ENCODE results near the gene CCL14. TPM values are rescaled to one million over a fixed set of nuclear protein-coding genes. Genes with fewer than 3 reads are reported as not detected.

Gene CCL14
- polyA plus RNA-seq, 1 donor (not counting 4 experiments of a cell fraction or from before 2014, with no cell fraction given), result not detected

- no peak overlapping the region for H2AFZ ChIP-seq (ENCODE audit: control insufficient read depth, low read length)
- H3K4me3 ChIP-seq (ENCODE audit: control insufficient read depth in 2 of 3, extremely low read depth in 1 of 3, insufficient read depth in 2 of 3, low read depth in 1 of 3, low read length in 3 of 3), result no peak overlapping the region
- FAIRE-seq (no peak), DNase-seq (ENCODE audit: low read depth, low spot score) (no peak)
- H3K79me2 ChIP-seq (ENCODE audit: control insufficient read depth, insufficient read depth, low read length), result no peaks in the 10 kb centered on the region
- dilution Hi-C loops (cut with MboI; ENCODE audit: extremely low pct_ligation_motif_present, low sequenced_read_pairs), result no loop called here
- H3K9me1 ChIP-seq (ENCODE audit: control insufficient read depth, extremely low read depth, insufficient read depth, low read length), result no peaks in the 10 kb centered on the region
- no peak for TF ChIP-seq EZH2 (IDR thresholded peaks at IDR 0.05; ENCODE audit: low read length)
- no peak for TF ChIP-seq CTCF (optimal IDR thresholded peaks at IDR 0.05 in 1 of 3, IDR thresholded peaks at IDR 0.05 in 1 of 3, conservative IDR thresholded peaks at IDR 0.05 in 1 of 3; ENCODE audit: extremely low read depth in 1 of 3, insufficient read depth in 2 of 3, low read length in 3 of 3)
- peaks cover 3% of the 10 kb centered on the region for H3K27me3 ChIP-seq (ENCODE audit: control insufficient read depth, extremely low read depth, insufficient read depth, low read length)
- no peak overlapping the region for H3K9ac ChIP-seq (ENCODE audit: control insufficient read depth, extremely low read depth, insufficient read depth, low read length)
- H3K27ac ChIP-seq (ENCODE audit: control insufficient read depth, insufficient read depth, low read length), result no peak overlapping the region
- no peaks in the 10 kb centered on the region for H3K9me3 ChIP-seq (ENCODE audit: control insufficient read depth, low read depth, low read length)
- no peaks in the 10 kb centered on the region for H4K20me1 ChIP-seq (ENCODE audit: control insufficient read depth, extremely low read depth, insufficient read depth, low read length)
- no peaks in the 10 kb centered on the region for H3K4me1 ChIP-seq (ENCODE audit: control insufficient read depth, extremely low read depth, insufficient read depth, low read length)
- H3K36me3 ChIP-seq (ENCODE audit: control insufficient read depth in 2 of 2, extremely low read depth in 1 of 2, insufficient read depth in 2 of 2, low read length in 2 of 2), result no peaks in the 10 kb centered on the region
- no peak overlapping the region for H3K4me2 ChIP-seq (ENCODE audit: control insufficient read depth, extremely low read depth, insufficient read depth, low read depth, low read length)
These were observed 22.9 kb downstream of the CCL14 start for GRCh38 chr17:35963663-35964062.

- dilution Hi-C loops (cut with MboI; ENCODE audit: extremely low pct_ligation_motif_present, low sequenced_read_pairs), result no loop called here
- H3K27ac ChIP-seq (ENCODE audit: control insufficient read depth, insufficient read depth, low read length), result no peak overlapping the region
- FAIRE-seq, result no peak
These were observed 32.8 kb downstream of the CCL14 start for GRCh38 chr17:35953720-35954119.

More at GRCh38 chr17:35953720-35954119, 32.8 kb downstream of the CCL14 start:
- Histone ChIP-seq H3K9me1 (ENCODE audit: control insufficient read depth, extremely low read depth, insufficient read depth, low read length) (no peaks in the 10 kb centered on the region), H3K9ac (ENCODE audit: control insufficient read depth, extremely low read depth, insufficient read depth, low read length) (no peak overlapping the region), H3K4me3 (ENCODE audit: control insufficient read depth in 2 of 3, extremely low read depth in 1 of 3, insufficient read depth in 2 of 3, low read depth in 1 of 3, low read length in 3 of 3) (no peak overlapping the region), H2AFZ (ENCODE audit: control insufficient read depth, low read length) (no peak overlapping the region), H3K4me2 (ENCODE audit: control insufficient read depth, extremely low read depth, insufficient read depth, low read depth, low read length) (no peak overlapping the region), H3K36me3 (ENCODE audit: control insufficient read depth in 2 of 2, extremely low read depth in 1 of 2, insufficient read depth in 2 of 2, low read length in 2 of 2) (no peaks in the 10 kb centered on the region), H4K20me1 (ENCODE audit: control insufficient read depth, extremely low read depth, insufficient read depth, low read length) (no peaks in the 10 kb centered on the region), H3K4me1 (ENCODE audit: control insufficient read depth, extremely low read depth, insufficient read depth, low read length) (no peaks in the 10 kb centered on the region), H3K9me3 (ENCODE audit: control insufficient read depth, low read depth, low read length) (no peaks in the 10 kb centered on the region), H3K27me3 (ENCODE audit: control insufficient read depth, extremely low read depth, insufficient read depth, low read length) (peaks cover 3% of the 10 kb centered on the region), H3K79me2 (ENCODE audit: control insufficient read depth, insufficient read depth, low read length) (no peaks in the 10 kb centered on the region)
- TF ChIP-seq CTCF (optimal IDR thresholded peaks at IDR 0.05 in 1 of 3, IDR thresholded peaks at IDR 0.05 in 1 of 3, conservative IDR thresholded peaks at IDR 0.05 in 1 of 3; ENCODE audit: extremely low read depth in 1 of 3, insufficient read depth in 2 of 3, low read length in 3 of 3), result no peak
- TF ChIP-seq EZH2 (IDR thresholded peaks at IDR 0.05; ENCODE audit: low read length), result no peak
- no peak for DNase-seq (ENCODE audit: low read depth, low spot score)
